Activated T-helper 17 cell treated with anti-CD3 and anti-CD28 coated beads, Interleukin-2, amount 50 U/mL, for 72 hours (primary cell): Measurements from ENCODE around the gene ROS1. TPM values are rescaled to one million over a fixed set of nuclear protein-coding genes. Genes with fewer than 3 reads are reported as not detected.
"Not testable (repeated sequence)": the region's sequence is repeated elsewhere in the genome, so short reads cannot be mapped to it uniquely, and the experiment has no call there.

Experiments used
- ATAC-seq: fragments of 150-1000 bp; cut with Tn5 transposase; replicated peaks from 2 replicates; pipeline ENCODE4 v1.10.0; 2021; ENCODE audit warnings: mild to moderate bottlenecking, moderate library complexity
- H3K27ac Mint-ChIP-seq: one replicate; pipeline ENCODE4 v1.8.0; 2022; ENCODE audit warnings: mixed read lengths
- H3K27me3 Mint-ChIP-seq: one replicate; pipeline ENCODE4 v1.8.0; 2022; ENCODE audit warnings: mixed read lengths
- H3K36me3 Mint-ChIP-seq: one replicate; pipeline ENCODE4 v1.8.0; 2022; ENCODE audit warnings: low read depth, mild to moderate bottlenecking, mixed read lengths
- H3K4me1 Mint-ChIP-seq: one replicate; pipeline ENCODE4 v1.8.0; 2022; ENCODE audit warnings: mixed read lengths
- H3K4me3 Mint-ChIP-seq: one replicate; pipeline ENCODE4 v1.8.0; 2022; ENCODE audit warnings: mild to moderate bottlenecking, mixed read lengths
- H3K9me3 Mint-ChIP-seq: one replicate; pipeline ENCODE4 v1.8.0; 2022; ENCODE audit warnings: mixed read lengths
- total RNA-seq, 2 donors: library from RNA; stranded (reverse); gene quantifications; one replicate each; pipeline ENCODE4 v1.2.3, GENCODE V29; 2022

The ROS1 gene
- total RNA-seq, 2 donors from 2014 or later, result not detected

GRCh38 chr6:117266257-117267053, 159.3 kb downstream of the ROS1 start:
- Mint-ChIP-seq H3K9me3 (no peaks in the 10 kb centered on the region), H3K4me1 (peaks cover 4% of the 10 kb centered on the region), H3K27ac (no peak overlapping the region), H3K27me3 (peaks cover 74% of the 10 kb centered on the region), H3K36me3 (no peaks in the 10 kb centered on the region), H3K4me3 (no peak overlapping the region)
- ATAC-seq, result no peak

GRCh38 chr6:117265410-117266256, 160.1 kb downstream of the ROS1 start, which contains the start of gene VGLL2:
TSS of gene VGLL2 (plus strand) at chr6:117265558. CDS start at chr6:117265764, 206 bp downstream.
- H3K9me3 Mint-ChIP-seq, result no peaks in the 10 kb centered on the region
- ATAC-seq, result peak; percentile 24
- H3K4me1 Mint-ChIP-seq, result peaks cover 4% of the 10 kb centered on the region
- H3K27ac Mint-ChIP-seq, result no peak within 1 kb of the TSS
- no peaks in the 10 kb centered on the region for H3K36me3 Mint-ChIP-seq
- H3K27me3 Mint-ChIP-seq, result peaks cover 71% of the 10 kb centered on the region
- H3K4me3 Mint-ChIP-seq, result peak within 1 kb of the TSS; percentile 55

GRCh38 chr6:117264692-117265409, 160.9 kb downstream of the ROS1 start:
- H3K27ac Mint-ChIP-seq, result no peak overlapping the region
- peak; percentile 79 for ATAC-seq
- H3K9me3 Mint-ChIP-seq, result no peaks in the 10 kb centered on the region
- H3K4me3 Mint-ChIP-seq, result peak overlapping the region; percentile 55
- peaks cover 4% of the 10 kb centered on the region for H3K4me1 Mint-ChIP-seq
- H3K36me3 Mint-ChIP-seq, result no peaks in the 10 kb centered on the region
- H3K27me3 Mint-ChIP-seq, result peaks cover 73% of the 10 kb centered on the region

- peaks cover 71% of the 10 kb centered on the region for H3K27me3 Mint-ChIP-seq
- no peaks in the 10 kb centered on the region for H3K36me3 Mint-ChIP-seq
- no peak for ATAC-seq
- H3K9me3 Mint-ChIP-seq, result no peaks in the 10 kb centered on the region
- no peak overlapping the region for H3K27ac Mint-ChIP-seq
- H3K4me3 Mint-ChIP-seq, result peak overlapping the region; percentile 55
- H3K4me1 Mint-ChIP-seq, result peaks cover 4% of the 10 kb centered on the region
Measured at GRCh38 chr6:117264369-117264691, 161.4 kb downstream of the ROS1 start.

GRCh38 chr6:117263353-117263927, 162.3 kb downstream of the ROS1 start:
- Mint-ChIP-seq H3K4me1 (peaks cover 4% of the 10 kb centered on the region), H3K27me3 (peaks cover 62% of the 10 kb centered on the region), H3K4me3 (no peak overlapping the region), H3K27ac (no peak overlapping the region), H3K36me3 (no peaks in the 10 kb centered on the region), H3K9me3 (no peaks in the 10 kb centered on the region)
- ATAC-seq, result no peak

GRCh38 chr6:117262799-117263198, 162.9 kb downstream of the ROS1 start:
- no peak for ATAC-seq
- Mint-ChIP-seq H3K36me3 (no peaks in the 10 kb centered on the region), H3K4me3 (no peak overlapping the region), H3K4me1 (peaks cover 4% of the 10 kb centered on the region), H3K27ac (no peak overlapping the region), H3K9me3 (no peaks in the 10 kb centered on the region), H3K27me3 (peaks cover 56% of the 10 kb centered on the region)

- Mint-ChIP-seq H3K27me3 (no peaks in the 10 kb centered on the region), H3K4me1 (no peaks in the 10 kb centered on the region), H3K4me3 (no peak overlapping the region), H3K9me3 (no peaks in the 10 kb centered on the region), H3K36me3 (no peaks in the 10 kb centered on the region), H3K27ac (no peak overlapping the region)
- no peak for ATAC-seq
Measured at GRCh38 chr6:117253785-117254184, 172.0 kb downstream of the ROS1 start.

- H3K9me3 Mint-ChIP-seq, H3K36me3 Mint-ChIP-seq, H3K27ac Mint-ChIP-seq, H3K4me3 Mint-ChIP-seq, H3K4me1 Mint-ChIP-seq, ATAC-seq, H3K27me3 Mint-ChIP-seq: not testable (repeated sequence)
Measured at GRCh38 chr6:117244979-117245378, 180.8 kb downstream of the ROS1 start.

- H3K4me1 Mint-ChIP-seq, H3K36me3 Mint-ChIP-seq, H3K27me3 Mint-ChIP-seq, H3K9me3 Mint-ChIP-seq, H3K27ac Mint-ChIP-seq, H3K4me3 Mint-ChIP-seq, ATAC-seq: not testable (repeated sequence)
Measured at GRCh38 chr6:117244571-117244970, 181.2 kb downstream of the ROS1 start.

Other genes with a start within 250 kb of the ROS1 start
- gene VGLL2, start 160.4 kb downstream of the ROS1 start, total RNA-seq, result not detected
- 1 to 10 TPM; 1.8 to 2.9 TPM for gene DCBLD1, start 56.7 kb upstream of the ROS1 start, total RNA-seq
- 10 to 100 TPM; 16.3 to 20.4 TPM for gene GOPC, start 176.6 kb upstream of the ROS1 start, total RNA-seq
- gene NUS1, start 249.5 kb upstream of the ROS1 start, total RNA-seq, result 10 to 100 TPM; 34.5 to 43.5 TPM